IMR-90 (cell line): Measurements from ENCODE around the gene COX6B2. TPM values are rescaled to one million over a fixed set of nuclear protein-coding genes. Genes with fewer than 3 reads are reported as not detected.

Experiments used
- ATAC-seq: fragments of 200-7000 bp; cut with Tn5 transposase; 2 replicates; pipeline ENCODE4 v1.9.1; 2020; ENCODE audit warnings: low read depth, mild to moderate bottlenecking, moderate library complexity
- BruUV-seq: library from RNA; stranded (reverse); fragments of 400-500 nt; replicated peaks from 2 replicates; lab custom pipeline; 2021; lab: Mats Ljungman, UMichigan
- CTCF ChIA-PET: fragments of 300-600 bp; formaldehyde crosslinking; extraction: SDS; loops from one replicate; lab custom pipeline; 2021; ENCODE audit warnings: antibody characterized with exemption; lab: Yijun Ruan, JAX
- POLR2A ChIA-PET: fragments of 300-600 bp; sonication (Branson Sonifier 250); formaldehyde crosslinking; loops from one replicate; lab custom pipeline; 2022; ENCODE audit warnings: antibody characterized with exemption; ENCODE audit not compliant: unreplicated experiment; lab: Charles Lee
- DNase-seq: peaks from one replicate; pipeline ENCODE4 v3.0.0; 2013
- H2AFZ ChIP-seq: replicated peaks from 2 replicates; pipeline ENCODE3; 2013; ENCODE audit warnings: low read length, mild to moderate bottlenecking; ENCODE audit not compliant: poor library complexity
- H2AK5ac ChIP-seq: 2 replicates; pipeline ENCODE4 v1.6.1; 2013; ENCODE audit warnings: low read depth, low read length, inconsistent platforms
- H2AK9ac ChIP-seq: replicated peaks from 2 replicates; pipeline ENCODE3; 2013; ENCODE audit warnings: mild to moderate bottlenecking, low read depth, low read length, moderate library complexity; ENCODE audit not compliant: poor library complexity
- H2BK120ac ChIP-seq: 2 replicates; pipeline ENCODE4 v1.6.1; 2013; ENCODE audit warnings: low read depth, low read length, inconsistent platforms
- H2BK15ac ChIP-seq: 3 replicates; pipeline ENCODE4 v1.6.1; 2013; ENCODE audit warnings: low read depth, low read length, inconsistent platforms
- H2BK20ac ChIP-seq: 2 replicates; pipeline ENCODE4 v1.6.1; 2013; ENCODE audit warnings: low read depth, mild to moderate bottlenecking, inconsistent platforms, low read length, moderate library complexity
- H2BK5ac ChIP-seq: 2 replicates; pipeline ENCODE4 v1.6.1; 2013; ENCODE audit warnings: mild to moderate bottlenecking, low read depth, low read length, inconsistent platforms; ENCODE audit not compliant: poor library complexity, severe bottlenecking
- H3K14ac ChIP-seq: replicated peaks from 2 replicates; pipeline ENCODE4 v1.6.1; 2013; ENCODE audit warnings: low read depth, low read length, inconsistent platforms
- H3K18ac ChIP-seq: 2 replicates; pipeline ENCODE4 v1.6.1; 2013; ENCODE audit warnings: low read depth, low read length, control low read depth
- H3K23ac ChIP-seq: 2 replicates; pipeline ENCODE4 v1.6.1; 2013; ENCODE audit warnings: low read depth, low read length, inconsistent platforms
- H3K27ac ChIP-seq: 2 replicates; pipeline ENCODE4 v1.5.1; 2013; ENCODE audit warnings: mild to moderate bottlenecking, control low read depth, low read length; ENCODE audit not compliant: insufficient read depth
- H3K27me3 ChIP-seq: 2 replicates; pipeline ENCODE4 v1.6.1; 2013; ENCODE audit warnings: low read length; ENCODE audit not compliant: control insufficient read depth, insufficient read depth
- H3K36me3 ChIP-seq: 2 replicates; pipeline ENCODE4 v1.6.1; 2013; ENCODE audit warnings: low read length, mixed read lengths; ENCODE audit not compliant: control insufficient read depth, insufficient read depth
- H3K4ac ChIP-seq: 2 replicates; pipeline ENCODE4 v1.6.1; 2013; ENCODE audit warnings: low read depth, low read length, inconsistent platforms
- H3K4me1 ChIP-seq: 2 replicates; pipeline ENCODE4 v1.6.1; 2013; ENCODE audit warnings: low read length, mixed read lengths; ENCODE audit not compliant: control insufficient read depth, insufficient read depth
- H3K4me2 ChIP-seq: 2 replicates; pipeline ENCODE4 v1.6.1; 2013; ENCODE audit warnings: low read depth, mild to moderate bottlenecking, control low read depth, low read length, moderate library complexity
- H3K4me3 ChIP-seq: 2 replicates; pipeline ENCODE4 v1.5.1; 2013; ENCODE audit warnings: low read depth, mild to moderate bottlenecking, control low read depth, low read length, moderate library complexity; ENCODE audit not compliant: insufficient read depth
- H3K56ac ChIP-seq: 2 replicates; pipeline ENCODE4 v1.6.1; 2013; ENCODE audit warnings: low read length, inconsistent platforms; ENCODE audit not compliant: insufficient read depth; ENCODE audit errors: extremely low read depth
- H3K79me1 ChIP-seq, 2 experiments: 2 replicates each; pipeline ENCODE4 v1.6.1; 2013; ENCODE audit warnings: low read length in 2 of 2, inconsistent platforms in 1 of 2, low read depth in 1 of 2
- H3K9ac ChIP-seq: 2 replicates; pipeline ENCODE4 v1.6.1; 2013; ENCODE audit warnings: low read depth, low read length, control low read depth
- H3K9me1 ChIP-seq: 2 replicates; pipeline ENCODE4 v1.6.1; 2013; ENCODE audit warnings: low read length, inconsistent platforms; ENCODE audit not compliant: insufficient read depth
- H3K9me3 ChIP-seq: 2 replicates; pipeline ENCODE4 v1.6.1; 2013; ENCODE audit warnings: low read length; ENCODE audit not compliant: control insufficient read depth, insufficient read depth
- H4K20me1 ChIP-seq: 2 replicates; pipeline ENCODE4 v1.6.1; 2013; ENCODE audit warnings: low read length, inconsistent platforms; ENCODE audit not compliant: insufficient read depth
- H4K5ac ChIP-seq: 2 replicates; pipeline ENCODE4 v1.6.1; 2013; ENCODE audit warnings: mild to moderate bottlenecking, low read depth, low read length, control low read depth
- H4K8ac ChIP-seq, 2 experiments: 2 replicates each; pipeline ENCODE4 v1.6.1; 2013; ENCODE audit warnings: low read depth in 2 of 2, low read length in 2 of 2, control low read depth in 1 of 2, inconsistent platforms in 1 of 2
- H4K91ac ChIP-seq: 2 replicates; pipeline ENCODE4 v1.6.1; 2013; ENCODE audit warnings: low read depth, low read length, inconsistent platforms; ENCODE audit not compliant: insufficient read depth
- NFE2L2 ChIP-seq: fragments of 150-350 bp; IDR thresholded peaks from 2 replicates; pipeline ENCODE4 v1.6.1; 2016; ENCODE audit warnings: low read depth, mild to moderate bottlenecking, low read length
- RAD21 ChIP-seq: IDR thresholded peaks from 2 replicates; pipeline ENCODE4 v1.6.1; 2012; ENCODE audit warnings: low read length, improper control_type of control experiment
- WGBS, 2 experiments: methylation state at CpG; one replicate each; pipeline versions ENCODE4 v1.1.5 to v1.1.7; 2013; ENCODE audit warnings: missing lambda C conversion rate in 2 of 2; ENCODE audit not compliant: insufficient read length in 1 of 2; ENCODE audit errors: extremely low coverage in 2 of 2; 5-methylcytosine and 5-hydroxymethylcytosine counted together
- dilution Hi-C: fragments of 300-500 bp; cut with HindIII; formaldehyde crosslinking; loops from one replicate; pipeline ENCODE4 v1.14.3; 2018; ENCODE audit warnings: low sequenced_read_pairs; ENCODE audit not compliant: unreplicated experiment
- in situ Hi-C: fragments of 300-500 bp; cut with MboI; formaldehyde crosslinking; loops from 3 replicates; pipeline ENCODE4 v1.14.3; 2019; ENCODE audit warnings: low sequenced_read_pairs, inconsistent platforms, mixed read lengths
- intact Hi-C: fragments of 100-400 bp; cut with micrococcal nuclease; formaldehyde crosslinking; loops from 2 replicates; pipeline ENCODE4 v1.10.0; 2022
- polyA plus RNA-seq, 3 experiments: library from polyadenylated mRNA; depleted of rRNA; stranded (reverse); fragments of >200 nt; gene quantifications; 2 replicates each; pipeline ENCODE4 v1.2.3, GENCODE V29; 2012; ENCODE audit warnings: low replicate concordance in 1 of 3
- total RNA-seq: library from RNA; depleted of rRNA; stranded (reverse); fragments of >200 nt; gene quantifications from 2 replicates; pipeline ENCODE4 v1.2.3, GENCODE V29; 2012

The COX6B2 gene
- total and polyA plus RNA-seq, 2 of the 4 experiments (the other 2 are of a cell fraction) = 0.19 TPM; not detected in 1

DNA sequence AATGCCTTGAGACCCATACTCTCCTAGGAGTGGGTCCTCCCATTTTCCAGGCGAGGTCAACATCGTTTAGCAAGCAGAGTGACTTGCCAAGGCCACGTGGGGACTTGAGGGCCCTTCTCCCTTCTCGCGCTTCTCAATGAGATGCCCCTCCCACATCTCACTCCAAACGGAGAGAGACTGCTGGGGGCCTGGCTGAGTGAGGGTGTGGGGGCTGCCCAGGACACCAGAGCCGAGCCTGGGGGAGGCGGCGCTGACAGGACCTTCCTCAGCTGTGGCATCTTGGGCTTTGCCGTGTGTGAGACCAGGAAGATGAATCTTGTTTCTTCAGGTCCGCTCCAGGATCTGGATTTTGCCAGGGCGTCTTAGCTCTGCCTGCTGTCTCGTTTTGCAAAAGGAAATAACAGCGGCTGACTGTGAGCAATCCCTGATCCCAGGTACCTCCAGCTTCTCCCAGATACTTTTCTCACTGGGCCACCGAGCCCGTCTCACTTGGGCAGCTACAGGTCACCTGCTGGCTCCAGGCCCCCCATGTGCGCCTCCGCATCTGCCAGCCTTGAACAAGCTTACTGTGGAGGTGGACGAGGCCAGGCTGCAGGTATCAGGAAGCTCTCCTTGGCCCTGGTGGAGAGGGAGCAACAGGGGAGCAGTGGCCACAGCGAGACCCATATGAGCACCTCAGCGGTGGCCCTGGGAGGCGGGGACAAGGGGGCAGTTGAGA, 6.0 kb downstream of the COX6B2 start:
- no TSS peak for BruUV-seq
- Histone ChIP-seq H2BK5ac (no peak overlapping the region), H2AFZ (no peak overlapping the region), H3K4me1 (peaks cover 6% of the 10 kb centered on the region; the same call in 1 of the 2 replicates), H3K9me1 (no peaks in the 10 kb centered on the region), H2BK20ac (no peak overlapping the region), H3K23ac (no peak overlapping the region), H3K79me1 (no peaks in the 10 kb centered on the region), H3K4me3 (no peak overlapping the region), H3K14ac (no peak overlapping the region), H3K56ac (no peak overlapping the region), H4K5ac (no peak overlapping the region), H3K4me2 (no peak overlapping the region), H4K20me1 (peaks cover 3% of the 10 kb centered on the region; the same call in 1 of the 2 replicates), H2BK15ac (no peak overlapping the region), H4K91ac (no peak overlapping the region), H2AK9ac (peak overlapping the region; percentile 33), H4K8ac (no peak overlapping the region), H3K18ac (no peak overlapping the region), H3K27ac (no peak overlapping the region), H2AK5ac (no peak overlapping the region), H3K36me3 (peaks cover 14% of the 10 kb centered on the region; the same call in 1 of the 2 replicates), H2BK120ac (no peak overlapping the region), H3K9ac (no peak overlapping the region), H3K27me3 (peaks cover 20% of the 10 kb centered on the region), H3K9me3 (no peaks in the 10 kb centered on the region), H3K4ac (no peak overlapping the region)
- ATAC-seq (no peak), DNase-seq (no peak)
- in situ Hi-C loops (no loop called here), intact Hi-C loops (no loop called here), dilution Hi-C loops (no loop called here)
- TF ChIP-seq RAD21 (no peak), NFE2L2 (no peak)
- 50% methylated on average over 3 of the region's 22 CpGs; no CpG with 5 or more reads in 1 of the 2 experiments for WGBS, 2 experiments
- ChIA-PET POLR2A (no interaction called here), CTCF (interaction anchor here (0.5 kb wide), 1 partner anchor 162 kb away, joined by 7 read pairs; no protein-coding TSS in a partner anchor)
